Osteocyte (in vitro differentiated cells): ENCODE measurements around the gene BTBD17. TPM values are rescaled to one million over a fixed set of nuclear protein-coding genes. Genes with fewer than 3 reads are reported as not detected.

Experiments used
- DNase-seq: peaks from one replicate; pipeline ENCODE4 v3.0.0; 2021; ENCODE audit warnings: mixed read lengths; ENCODE audit not compliant: unreplicated experiment; ENCODE audit errors: extremely low spot score
- H3K27ac Mint-ChIP-seq: one replicate; pipeline ENCODE4 v1.8.0; 2021; ENCODE audit warnings: mild to moderate bottlenecking, mixed read lengths; ENCODE audit not compliant: unreplicated experiment
- H3K27me3 Mint-ChIP-seq: one replicate; pipeline ENCODE4 v1.8.0; 2021; ENCODE audit warnings: mixed read lengths; ENCODE audit not compliant: unreplicated experiment
- H3K36me3 Mint-ChIP-seq: one replicate; pipeline ENCODE4 v1.8.0; 2021; ENCODE audit warnings: mixed read lengths; ENCODE audit not compliant: unreplicated experiment
- H3K4me1 Mint-ChIP-seq: one replicate; pipeline ENCODE4 v1.8.0; 2021; ENCODE audit warnings: mixed read lengths; ENCODE audit not compliant: unreplicated experiment
- H3K4me3 Mint-ChIP-seq: one replicate; pipeline ENCODE4 v1.8.0; 2021; ENCODE audit warnings: mild to moderate bottlenecking, moderate library complexity, mixed read lengths; ENCODE audit not compliant: unreplicated experiment
- H3K9me3 Mint-ChIP-seq: one replicate; pipeline ENCODE4 v1.8.0; 2021; ENCODE audit warnings: mixed read lengths; ENCODE audit not compliant: unreplicated experiment
- CTCF ChIP-seq: fragments of 200-600 bp; sonication (generic); IDR thresholded peaks from 2 replicates; pipeline ENCODE4 v1.5.0; 2021; ENCODE audit warnings: antibody characterized with exemption, mild to moderate bottlenecking, moderate library complexity
- total RNA-seq: library from RNA; stranded (reverse); gene quantifications from 2 replicates; pipeline ENCODE4 v1.2.1, GENCODE V29; 2021

BTBD17 gene
- total RNA-seq, 1 donor from 2014 or later, result not detected

- Mint-ChIP-seq H3K36me3 (no peaks in the 10 kb centered on the region), H3K27me3 (peaks cover 9% of the 10 kb centered on the region), H3K27ac (no peak overlapping the region), H3K4me3 (no peak overlapping the region), H3K9me3 (no peaks in the 10 kb centered on the region), H3K4me1 (no peaks in the 10 kb centered on the region)
- TF ChIP-seq CTCF, result no peak
- DNase-seq, result no peak
These were observed 43.3 kb downstream of the BTBD17 start for GRCh38 chr17:74318391-74318790.

GRCh38 chr17:74317071-74317470 lies 44.6 kb downstream of the BTBD17 start:
- Mint-ChIP-seq H3K36me3 (no peaks in the 10 kb centered on the region), H3K9me3 (peaks cover 5% of the 10 kb centered on the region), H3K4me1 (no peaks in the 10 kb centered on the region), H3K4me3 (no peak overlapping the region), H3K27ac (no peak overlapping the region), H3K27me3 (peaks cover 5% of the 10 kb centered on the region)
- DNase-seq, result no peak
- TF ChIP-seq CTCF, result no peak

- Mint-ChIP-seq H3K9me3 (peaks cover 5% of the 10 kb centered on the region), H3K4me1 (no peaks in the 10 kb centered on the region), H3K4me3 (no peak overlapping the region), H3K27ac (no peak overlapping the region), H3K36me3 (no peaks in the 10 kb centered on the region), H3K27me3 (no peaks in the 10 kb centered on the region)
- no peak for TF ChIP-seq CTCF
- no peak for DNase-seq
These were observed 45.4 kb downstream of the BTBD17 start for GRCh38 chr17:74316220-74316619.

GRCh38 chr17:74314877-74315276 lies 46.8 kb downstream of the BTBD17 start:
- no peaks in the 10 kb centered on the region for H3K36me3 Mint-ChIP-seq
- no peak for DNase-seq
- no peaks in the 10 kb centered on the region for H3K27me3 Mint-ChIP-seq
- no peaks in the 10 kb centered on the region for H3K4me1 Mint-ChIP-seq
- no peak overlapping the region for H3K27ac Mint-ChIP-seq
- peaks cover 5% of the 10 kb centered on the region for H3K9me3 Mint-ChIP-seq
- H3K4me3 Mint-ChIP-seq, result no peak overlapping the region
- no peak for TF ChIP-seq CTCF

- H3K27ac Mint-ChIP-seq, result no peak overlapping the region
- peaks cover 5% of the 10 kb centered on the region for H3K9me3 Mint-ChIP-seq
- no peaks in the 10 kb centered on the region for H3K36me3 Mint-ChIP-seq
- TF ChIP-seq CTCF, result no peak
- H3K4me1 Mint-ChIP-seq, result no peaks in the 10 kb centered on the region
- H3K27me3 Mint-ChIP-seq, result peaks cover 2% of the 10 kb centered on the region
- no peak overlapping the region for H3K4me3 Mint-ChIP-seq
- DNase-seq, result no peak
These were observed 51.8 kb downstream of the BTBD17 start for GRCh38 chr17:74309902-74310301.
